Posterior cingulate gyrus (tissue), 11 donors: Measurements from ENCODE around the gene NCAPD2.

Experiments
- DNase-seq, 10 donors: peaks; one replicate each; pipeline versions ENCODE4 v3.0.0 to v3.0.0-alpha.2; 2020 to 2021; ENCODE audit warnings: mixed read lengths in 3 of 10
- intact Hi-C: fragments of 100-400 bp; cut with DNase I; formaldehyde crosslinking; loops from one replicate; pipeline ENCODE4 v1.15.1; 2023

Gene NCAPD2

GRCh38 chr12:6539707-6540134 is 45.8 kb downstream of the NCAPD2 start:
- intact Hi-C loops = loop anchor here (2.0 kb wide), 1 partner anchor 117 kb away; no protein-coding TSS in a partner anchor
- DNase-seq = peak in 3 of 10 donors; percentile 59 to 78 (median 68)

GRCh38 chr12:6540181-6540877 is 46.4 kb downstream of the NCAPD2 start:
- intact Hi-C loops = no loop called here
- DNase-seq = peak in 3 of 10 donors; percentile 83 to 87 (median 84)

GRCh38 chr12:6541371-6542165 is 47.7 kb downstream of the NCAPD2 start:
- intact Hi-C loops = no loop called here
- DNase-seq = peak in 3 of 10 donors; percentile 35 to 80 (median 73)

GRCh38 chr12:6542209-6543009 is 48.5 kb downstream of the NCAPD2 start:
- intact Hi-C loops = no loop called here
- DNase-seq = peak in 2 of 10 donors; percentile 29 to 83

GRCh38 chr12:6546016-6546415 is 52.1 kb downstream of the NCAPD2 start:
- peak in 2 of 10 donors; percentile 35 to 56 for DNase-seq
- intact Hi-C loops = no loop called here

- no peak for DNase-seq
- intact Hi-C loops = no loop called here
These were observed 53.7 kb downstream of the NCAPD2 start for GRCh38 chr12:6547566-6547965.

GRCh38 chr12:6547987-6548386 is 54.1 kb downstream of the NCAPD2 start:
- intact Hi-C loops = no loop called here
- peak in 2 of 10 donors; percentile 74 to 83 for DNase-seq

GRCh38 chr12:6548556-6548955 is 54.7 kb downstream of the NCAPD2 start:
- DNase-seq = peak in 3 of 10 donors; percentile 74 to 86 (median 83)
- intact Hi-C loops = no loop called here

- DNase-seq = peak in 3 of 10 donors; percentile 33 to 78 (median 71)
These were observed 55.2 kb downstream of the NCAPD2 start for GRCh38 chr12:6548966-6549683.

GRCh38 chr12:6549684-6550151 is 55.8 kb downstream of the NCAPD2 start:
- intact Hi-C loops = no loop called here
- DNase-seq = peak in 3 of 10 donors; percentile 60 to 67 (median 61)

More at GRCh38 chr12:6548966-6549683, 55.2 kb downstream of the NCAPD2 start:
- intact Hi-C loops = no loop called here

GRCh38 chr12:6550294-6551062 is 56.6 kb downstream of the NCAPD2 start:
- peak in 3 of 10 donors; percentile 67 to 83 (median 77) for DNase-seq

GRCh38 chr12:6551063-6551461 is 57.2 kb downstream of the NCAPD2 start:
- DNase-seq = peak; percentile 56 to 96 (median 80)
- intact Hi-C loops = no loop called here

More at GRCh38 chr12:6550294-6551062, 56.6 kb downstream of the NCAPD2 start:
- intact Hi-C loops = no loop called here

GRCh38 chr12:6551496-6552139 is 57.7 kb downstream of the NCAPD2 start:
- intact Hi-C loops = no loop called here
- peak in 4 of 10 donors; percentile 57 to 90 (median 85) for DNase-seq

GRCh38 chr12:6552140-6552551 is 58.2 kb downstream of the NCAPD2 start:
- intact Hi-C loops = no loop called here
- DNase-seq = peak in 4 of 10 donors; percentile 60 to 94 (median 90)

- intact Hi-C loops = no loop called here
These were observed 59.4 kb downstream of the NCAPD2 start for GRCh38 chr12:6553051-6553868.

GRCh38 chr12:6554168-6555017 is 60.5 kb downstream of the NCAPD2 start:
- intact Hi-C loops = no loop called here
- DNase-seq = peak in 9 of 10 donors; percentile 19 to 94 (median 69)

More at GRCh38 chr12:6553051-6553868, 59.4 kb downstream of the NCAPD2 start:
- peak in 5 of 10 donors; percentile 57 to 90 (median 64) for DNase-seq
